SHP77 (cell line): ENCODE results near the gene PPP1R14B.
A peak's percentile ranks its signal among the peaks of the same experiment; 100 is the strongest.

ENCODE experiments used
- DNase-seq, 2 experiments: peaks; one replicate each; lab custom pipeline; 2025; lab: John Stamatoyannopoulos, UW

Gene PPP1R14B

DNA sequence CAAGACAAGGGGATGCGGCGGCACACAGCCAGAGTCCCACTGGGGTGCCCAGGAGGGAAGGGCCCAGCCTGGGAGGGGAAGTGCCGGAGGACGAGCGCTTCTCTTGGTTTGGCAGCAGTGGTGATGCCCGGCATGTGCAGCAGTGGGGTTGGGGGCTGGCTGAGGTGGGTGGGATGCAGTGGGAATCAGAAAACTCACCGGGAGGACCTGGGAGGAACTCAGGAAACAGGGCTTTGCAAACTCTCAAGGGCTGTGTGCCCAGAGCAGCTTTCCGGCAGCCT lies 37.2 kb downstream of the PPP1R14B start:
- DNase-seq, result no peak

- DNase-seq, result no peak
These were observed 37.8 kb downstream of the PPP1R14B start for GRCh38 chr11:64208796-64209562.

GRCh38 chr11:64208086-64208795 lies 38.5 kb downstream of the PPP1R14B start:
- no peak for DNase-seq

GRCh38 chr11:64207256-64208085 lies 39.3 kb downstream of the PPP1R14B start:
- DNase-seq, result peak; percentile 32 to 38

GRCh38 chr11:64206457-64207255 lies 40.1 kb downstream of the PPP1R14B start, which contains the start of gene FERMT3:
Gene FERMT3, plus strand, starts transcription at chr11:64206721. Its CDS starts 644 bp downstream, at chr11:64207365.
- no peak for DNase-seq

DNA sequence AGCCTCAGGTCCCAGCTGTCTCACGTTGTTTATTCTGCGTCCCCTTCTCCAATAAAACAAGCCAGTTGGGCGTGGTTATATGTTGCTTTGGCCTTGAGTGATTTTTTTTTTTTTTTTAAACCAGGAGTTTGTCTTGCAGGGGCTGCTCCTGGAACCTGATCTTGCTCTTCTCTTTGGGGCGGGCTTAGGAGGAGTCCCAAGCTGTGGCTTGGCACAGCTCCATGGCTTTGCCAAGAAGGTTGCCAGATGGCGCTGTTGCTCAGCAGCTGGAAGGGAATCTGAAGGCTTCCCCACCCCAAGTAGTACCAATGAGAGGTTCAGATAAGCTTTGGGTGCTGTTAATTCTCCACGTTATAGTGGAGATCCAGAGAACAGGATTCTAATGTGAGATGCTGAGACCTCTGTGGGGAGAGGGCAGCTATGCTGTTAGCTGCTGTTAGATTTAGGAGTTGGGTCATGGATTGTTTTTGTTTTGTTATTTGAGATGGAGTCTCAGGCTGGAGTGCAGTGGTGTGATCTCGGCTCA lies 42.2 kb downstream of the PPP1R14B start:
- peak; percentile 62 to 72 for DNase-seq

DNA sequence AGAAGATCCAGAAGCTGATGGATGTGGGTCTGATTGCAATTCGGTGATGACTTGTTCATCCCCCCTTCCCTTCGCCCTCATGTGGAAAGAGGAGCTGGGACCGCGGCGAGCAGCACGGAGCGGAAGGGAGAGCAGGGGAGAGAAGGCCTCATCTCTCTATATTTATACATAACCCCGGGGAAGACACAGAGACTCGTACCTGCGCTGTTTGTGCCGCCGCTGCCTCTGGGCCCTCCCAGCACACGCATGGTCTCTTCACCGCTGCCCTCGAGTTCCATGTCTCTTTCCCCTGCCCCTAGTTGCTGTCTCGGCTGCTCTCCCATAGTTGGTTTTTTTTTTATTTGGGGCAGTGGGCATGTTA lies 42.7 kb downstream of the PPP1R14B start:
- DNase-seq, result no peak

GRCh38 chr11:64203421-64204079 lies 43.2 kb downstream of the PPP1R14B start:
- no peak for DNase-seq

- no peak for DNase-seq
These were observed 43.8 kb downstream of the PPP1R14B start for GRCh38 chr11:64202992-64203391.

DNA sequence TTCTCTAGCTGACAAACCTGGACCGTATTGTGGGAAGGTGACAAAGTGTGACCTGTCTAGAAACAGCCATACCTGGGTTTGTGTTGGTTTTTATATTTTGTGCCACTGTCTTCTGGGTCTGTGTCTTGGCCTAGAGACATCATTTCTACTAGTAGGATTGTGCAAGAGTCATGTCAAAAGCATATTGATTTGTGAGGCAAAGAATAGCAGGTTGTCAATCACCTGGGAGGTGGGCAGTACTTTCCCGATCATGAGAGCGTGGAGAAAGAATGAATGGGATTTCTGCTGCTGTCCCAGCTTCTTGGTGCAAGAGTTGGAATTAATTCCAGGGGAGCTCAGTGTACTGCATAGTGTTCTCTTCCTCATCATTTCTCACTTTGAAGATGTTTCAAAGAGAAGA lies 45.2 kb downstream of the PPP1R14B start:
- DNase-seq, result no peak

GRCh38 chr11:64198511-64198910 lies 48.2 kb downstream of the PPP1R14B start:
- DNase-seq, result no peak

- no peak for DNase-seq
These were observed 50.1 kb downstream of the PPP1R14B start for GRCh38 chr11:64196626-64197025.
